Renal cortical epithelial cell (primary cell): ENCODE results near the gene TNNC1. TPM values are rescaled to one million over a fixed set of nuclear protein-coding genes. Genes with fewer than 3 reads are reported as not detected.
A peak's percentile ranks its signal among the peaks of the same experiment; 100 is the strongest.

Experiments used
- DNase-seq: peaks from one replicate; pipeline ENCODE4 v3.0.0-alpha.2; 2011; ENCODE audit warnings: low read depth
- total RNA-seq: library from RNA; depleted of rRNA; stranded (reverse); fragments of >200 nt; gene quantifications from 2 replicates; pipeline ENCODE4 v1.2.3, GENCODE V29; 2014

Gene TNNC1
- total RNA-seq, 1 donor from 2014 or later: 0.30 TPM

DNA sequence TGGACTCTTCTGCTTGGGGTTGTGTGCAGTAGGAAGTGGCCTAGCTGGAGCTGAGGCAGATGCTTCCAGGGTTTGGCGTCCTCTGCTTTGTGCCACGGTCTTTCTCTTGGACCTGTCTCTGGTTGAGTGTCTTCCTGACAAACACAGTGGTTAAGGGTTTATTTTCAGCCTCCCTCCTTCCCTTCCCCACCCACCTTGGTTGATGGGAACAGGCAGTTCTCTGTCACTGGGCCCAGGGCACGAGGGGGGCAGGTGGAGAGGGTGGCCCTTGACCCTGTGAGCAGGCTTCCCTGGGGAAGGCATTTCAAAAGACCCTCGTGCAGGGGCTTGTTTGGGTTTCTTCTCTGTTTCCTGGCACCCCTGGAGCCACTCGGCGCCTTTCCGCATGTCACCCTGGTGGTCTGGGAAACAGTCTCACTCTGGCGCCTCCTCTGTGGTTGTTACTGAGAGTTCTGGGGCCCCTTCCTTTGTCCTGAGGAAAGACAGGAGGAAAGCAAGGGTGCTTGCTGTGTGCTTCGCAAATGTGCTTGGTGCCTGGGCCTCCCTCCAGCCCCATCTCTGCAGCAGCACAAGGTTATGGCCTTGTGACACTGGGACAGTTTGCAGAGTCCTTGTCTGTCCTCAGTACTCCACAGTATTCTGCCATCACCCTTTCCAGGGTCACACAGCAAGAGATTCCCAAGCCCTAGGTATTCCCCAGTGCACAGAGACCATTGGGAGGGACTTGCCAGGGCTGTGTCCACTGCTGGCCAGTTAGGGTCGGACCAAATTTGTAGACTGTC is 31.0 kb upstream of the TNNC1 start:
- no peak for DNase-seq

GRCh38 chr3:52483577-52484381 is 29.9 kb upstream of the TNNC1 start:
- no peak for DNase-seq

DNA sequence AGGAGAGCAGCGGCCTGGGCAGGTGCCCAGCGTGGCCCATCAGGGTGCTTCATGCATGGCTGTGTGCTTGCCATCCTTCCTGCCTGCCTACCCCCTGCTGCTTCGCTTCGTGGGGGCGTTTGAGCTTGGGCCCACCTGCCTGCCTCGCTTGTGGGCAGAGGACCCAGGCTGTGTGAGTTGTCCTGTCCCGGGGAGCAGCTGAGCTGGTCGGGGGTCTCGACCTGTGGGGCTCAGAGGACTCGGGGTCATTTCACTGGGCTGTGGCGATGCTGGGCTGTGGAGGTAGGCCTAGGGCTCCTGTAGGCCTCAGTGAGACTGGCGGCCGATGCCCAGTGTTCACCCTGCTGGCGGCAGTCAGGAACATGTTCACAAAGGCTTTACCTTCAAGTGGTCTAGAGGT is 29.2 kb upstream of the TNNC1 start:
- no peak for DNase-seq

GRCh38 chr3:52481819-52482521 is 28.1 kb upstream of the TNNC1 start:
- no peak for DNase-seq

DNA sequence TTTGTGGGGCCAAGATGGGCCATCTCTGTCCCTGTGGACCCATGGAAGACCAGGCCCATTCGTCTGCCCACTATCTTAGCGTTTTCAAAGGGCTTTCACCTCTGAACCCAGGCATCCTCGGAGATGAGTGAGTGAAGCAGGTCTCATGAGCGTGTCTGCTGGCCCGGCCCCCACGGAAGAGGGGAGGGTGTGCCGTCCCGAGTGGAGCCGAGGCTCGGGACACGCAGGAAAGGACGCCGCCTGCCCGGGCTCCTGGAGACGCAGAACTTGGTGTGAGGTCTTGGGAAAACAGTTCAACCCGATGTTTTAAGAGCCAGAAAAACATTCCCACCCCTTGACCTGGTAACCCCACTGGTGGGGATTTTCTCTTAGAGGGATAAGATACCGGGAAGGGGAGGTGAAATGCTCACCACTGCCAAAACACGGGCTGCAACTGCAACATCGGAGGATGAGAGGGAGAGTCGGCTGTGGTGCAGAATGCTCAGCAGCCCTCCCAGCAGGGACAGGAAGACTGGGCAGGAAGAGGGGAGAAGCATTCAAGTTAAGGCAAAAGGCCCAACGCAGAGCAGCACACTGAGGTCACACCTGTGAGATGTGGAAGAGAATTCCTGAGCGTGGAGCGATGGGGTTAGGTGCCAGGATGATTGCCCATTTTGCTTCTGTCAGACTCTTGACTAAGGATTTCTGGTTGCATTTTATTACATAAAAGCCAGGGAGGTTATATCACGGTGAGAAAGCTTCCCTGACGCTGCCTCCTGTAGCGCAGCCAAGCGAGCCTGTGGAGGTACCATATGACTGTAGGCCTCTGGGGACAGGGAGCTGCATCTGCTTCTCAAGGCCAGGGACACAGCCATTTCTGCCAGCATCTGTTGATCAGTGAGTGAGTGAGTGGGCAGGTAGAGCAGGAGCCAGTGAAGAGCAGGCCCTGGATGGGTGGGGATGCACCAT is 27.2 kb upstream of the TNNC1 start:
- DNase-seq: no peak

DNA sequence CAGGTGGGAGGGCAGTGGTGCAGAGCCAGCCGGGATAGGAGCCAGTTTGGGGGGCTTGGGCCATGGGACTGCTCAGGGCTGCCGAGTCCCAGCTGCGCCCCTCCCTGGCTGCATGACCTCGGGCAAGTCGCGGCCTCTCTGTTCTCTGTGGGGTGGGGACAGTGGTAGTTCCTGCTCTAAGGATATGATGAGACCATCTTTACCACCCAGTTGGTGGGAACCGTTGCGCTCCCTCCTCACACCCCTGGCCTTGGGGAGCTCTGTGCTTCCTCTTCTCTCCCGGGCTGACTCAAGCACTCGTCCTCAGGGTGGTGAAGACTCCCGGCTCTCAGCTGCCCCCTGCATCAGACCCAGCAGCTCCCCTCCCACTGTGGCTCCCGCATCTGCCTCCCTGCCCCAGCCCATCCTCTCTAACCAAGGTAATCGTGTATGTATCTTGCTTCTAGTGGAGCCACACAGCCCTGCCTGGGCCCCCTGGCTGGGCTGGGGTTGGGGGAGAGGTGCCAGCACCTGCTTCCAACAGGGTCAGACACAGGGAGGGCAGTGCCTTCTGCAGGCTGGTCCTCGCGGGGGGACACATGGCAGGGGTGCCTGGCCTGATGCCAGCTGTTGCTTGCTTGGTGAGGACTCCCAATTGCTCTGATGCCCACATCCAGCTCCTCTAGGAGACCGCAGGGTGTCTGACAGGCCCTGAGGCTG is 26.2 kb upstream of the TNNC1 start:
- DNase-seq: no peak

DNA sequence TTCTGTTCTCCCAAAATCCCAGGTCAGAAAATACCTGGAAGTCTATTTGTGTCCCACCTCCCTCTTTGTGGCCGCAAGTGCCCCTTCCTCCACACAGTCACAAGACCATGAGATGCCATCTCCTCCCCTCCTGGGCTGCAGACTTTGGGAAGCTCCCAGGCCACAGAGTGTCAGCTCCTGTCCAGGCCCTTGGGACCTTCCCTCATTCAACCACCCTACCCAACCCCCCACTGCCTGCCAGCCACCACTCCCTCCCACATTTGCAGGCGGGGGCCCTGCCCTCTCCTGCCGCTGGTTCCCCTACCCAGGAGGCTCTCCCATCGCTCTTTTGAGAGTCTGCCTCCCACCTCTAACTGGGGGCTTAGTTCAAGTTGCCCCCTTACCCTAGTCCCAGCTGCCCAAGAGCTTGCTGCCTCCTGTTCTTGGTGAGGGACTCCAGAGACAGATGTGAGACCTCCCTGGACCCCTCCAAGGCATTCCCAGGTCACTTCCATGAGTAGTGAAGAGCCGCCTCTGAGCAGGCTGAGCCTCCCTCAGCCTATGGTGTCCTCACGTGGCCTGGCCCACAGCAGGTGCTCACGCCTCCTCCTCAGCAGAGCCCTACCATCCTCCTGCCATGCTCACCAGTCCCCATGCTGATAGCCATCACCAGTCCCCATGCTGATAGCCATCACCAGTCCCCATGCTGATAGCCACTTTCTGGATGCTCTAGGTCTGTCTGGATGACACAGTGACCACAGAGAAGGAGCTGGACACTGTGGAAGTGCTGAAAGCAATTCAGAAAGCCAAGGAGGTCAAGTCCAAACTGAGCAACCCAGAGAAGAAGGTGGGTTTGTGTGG is 25.4 kb upstream of the TNNC1 start:
- no peak for DNase-seq

DNA sequence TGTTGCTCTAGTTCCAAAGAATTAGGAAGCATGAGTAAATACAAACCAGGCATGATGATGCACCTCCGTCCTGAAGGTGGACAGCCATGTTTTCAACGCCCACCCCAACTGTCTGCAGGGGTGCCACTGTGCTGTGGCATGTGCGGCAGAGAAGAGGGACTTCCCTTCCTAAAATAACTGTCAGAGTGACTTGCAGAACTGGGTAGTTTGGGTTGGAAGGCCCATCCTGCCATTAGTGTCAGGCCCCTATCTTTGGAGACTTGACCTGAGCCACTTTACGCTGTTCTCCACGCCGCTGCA is 23.9 kb upstream of the TNNC1 start:
- DNase-seq: no peak

DNA sequence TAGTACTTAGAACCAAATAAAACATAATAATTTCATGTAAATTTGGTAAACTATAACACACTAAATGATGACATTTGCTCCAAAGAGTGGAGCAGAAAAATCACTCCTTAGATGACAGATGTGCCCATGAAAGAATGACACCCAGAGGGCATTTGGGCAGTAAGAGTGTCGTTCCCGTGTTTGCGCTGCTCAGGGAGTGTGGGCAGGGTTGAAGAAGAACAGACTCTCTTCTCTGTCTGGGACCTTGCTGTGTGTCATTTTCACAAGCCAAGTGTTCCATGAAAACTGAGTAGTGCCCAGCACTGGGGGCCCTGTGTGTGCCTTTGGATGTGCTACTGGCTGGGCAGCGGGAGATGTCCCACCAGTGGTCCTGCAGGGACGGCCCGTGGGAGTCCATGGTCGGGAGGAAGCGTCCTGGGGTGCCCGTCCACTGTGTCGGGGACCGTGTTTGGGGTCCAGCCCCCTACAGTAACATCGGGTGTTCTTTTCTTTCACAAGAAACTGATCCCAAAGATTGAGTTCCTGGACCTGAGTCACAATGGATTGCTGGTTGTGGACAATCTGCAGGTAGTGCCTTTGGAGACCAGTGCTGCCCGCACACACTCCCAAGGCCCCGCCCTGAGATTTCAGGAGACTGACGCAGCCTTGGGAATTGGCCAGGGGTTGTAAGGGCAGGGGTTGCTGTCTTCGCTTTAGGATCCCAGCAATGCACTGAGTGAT is 23.4 kb upstream of the TNNC1 start:
- no peak for DNase-seq

DNA sequence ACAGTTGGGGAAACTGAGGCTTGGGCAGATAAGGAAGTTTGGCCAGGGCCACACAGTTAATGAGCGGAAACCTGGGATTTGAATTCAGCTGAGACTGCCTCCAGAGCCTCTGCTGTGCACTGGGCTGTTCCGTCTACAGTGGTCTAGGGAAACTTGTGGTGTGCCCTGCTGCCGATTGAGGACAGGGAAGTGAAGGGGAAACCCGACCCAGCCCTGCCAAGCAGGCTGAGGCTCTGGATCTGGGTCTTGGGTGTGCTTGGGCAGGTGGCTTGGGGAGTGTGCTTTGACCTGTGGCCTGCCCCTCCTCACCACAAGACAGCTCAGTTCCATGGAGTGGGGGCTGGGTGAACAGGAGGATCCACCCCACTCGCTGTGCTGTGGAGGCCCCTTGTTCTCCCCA is 19.2 kb upstream of the TNNC1 start:
- DNase-seq: no peak

DNA sequence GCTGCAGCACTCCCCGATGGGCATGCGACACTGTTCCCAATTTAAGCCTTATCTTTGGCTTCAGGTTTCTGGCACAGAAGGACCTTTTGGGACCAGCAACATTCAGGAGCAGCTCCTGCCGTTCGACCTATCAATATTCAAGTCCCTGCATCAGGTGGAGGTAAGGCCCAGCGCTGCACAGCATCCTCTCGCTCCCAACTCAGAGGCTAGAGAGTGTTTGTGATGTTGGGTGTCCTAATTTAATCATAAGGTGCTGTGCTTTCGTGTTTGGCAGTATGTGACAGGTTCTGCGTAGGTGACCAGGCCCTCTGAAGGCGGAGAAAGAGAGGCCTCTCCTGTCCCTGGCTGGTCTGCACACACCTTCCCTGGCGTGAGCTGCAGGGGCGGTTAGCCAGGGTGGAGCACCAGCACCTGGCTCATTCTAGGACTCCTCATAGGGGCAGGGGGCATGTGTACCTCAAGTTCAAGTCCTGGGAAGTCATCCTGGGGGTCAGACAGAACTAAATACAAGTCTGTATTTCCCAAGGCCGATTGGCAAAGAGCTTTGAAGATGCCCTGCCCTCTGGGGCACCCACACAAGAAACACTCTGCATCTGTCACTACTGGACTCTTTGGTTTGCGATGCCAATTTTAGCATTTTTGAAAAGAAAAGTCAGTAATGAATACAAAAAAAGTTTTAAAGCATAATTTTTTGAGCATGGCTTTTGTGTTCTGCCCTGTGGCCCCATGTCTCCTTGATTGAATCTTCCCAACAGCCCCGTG is 18.6 kb upstream of the TNNC1 start:
- DNase-seq: no peak

- peak; percentile 40 for DNase-seq
Measured at GRCh38 chr3:52471371-52472238, 17.8 kb upstream of the TNNC1 start.

DNA sequence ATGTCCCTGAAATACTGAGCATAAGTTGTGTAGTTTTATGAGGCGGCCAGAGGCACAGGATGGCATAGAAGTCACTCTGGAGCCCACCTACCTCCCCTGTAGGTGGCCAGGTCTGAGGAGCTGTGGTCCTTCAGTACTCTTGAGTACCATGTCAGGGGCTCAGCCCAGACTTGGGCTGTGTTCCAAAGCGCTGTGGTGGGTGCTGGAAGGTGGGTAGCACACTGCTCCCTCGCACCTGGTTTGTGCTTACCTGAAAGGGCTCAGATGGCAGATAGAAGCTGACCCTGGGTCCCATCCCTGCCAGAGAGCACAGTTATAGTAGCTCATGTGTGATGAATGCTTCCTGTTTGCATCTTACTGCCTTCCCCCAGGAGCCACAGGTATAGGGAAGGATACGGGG is 17.1 kb upstream of the TNNC1 start:
- DNase-seq: no peak

DNA sequence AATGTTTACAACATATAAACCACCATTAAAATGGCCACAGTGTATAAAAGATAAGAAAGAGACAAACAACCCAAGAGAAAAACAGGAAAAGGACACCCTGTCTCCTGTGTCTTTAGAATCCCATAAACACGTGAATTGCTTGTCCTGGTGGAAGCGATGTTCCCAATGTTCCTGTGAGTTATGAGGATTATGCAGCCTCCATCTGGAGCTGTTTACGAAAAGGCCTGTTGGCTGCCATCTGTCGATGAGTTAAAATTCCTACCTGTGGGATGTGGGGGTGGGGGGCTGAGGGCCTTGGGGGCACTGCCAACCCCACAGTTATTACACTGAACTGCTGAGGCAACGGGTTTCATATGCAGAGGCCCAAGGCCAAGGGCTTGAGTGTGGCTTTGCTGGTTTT is 15.2 kb upstream of the TNNC1 start:
- no peak for DNase-seq

DNA sequence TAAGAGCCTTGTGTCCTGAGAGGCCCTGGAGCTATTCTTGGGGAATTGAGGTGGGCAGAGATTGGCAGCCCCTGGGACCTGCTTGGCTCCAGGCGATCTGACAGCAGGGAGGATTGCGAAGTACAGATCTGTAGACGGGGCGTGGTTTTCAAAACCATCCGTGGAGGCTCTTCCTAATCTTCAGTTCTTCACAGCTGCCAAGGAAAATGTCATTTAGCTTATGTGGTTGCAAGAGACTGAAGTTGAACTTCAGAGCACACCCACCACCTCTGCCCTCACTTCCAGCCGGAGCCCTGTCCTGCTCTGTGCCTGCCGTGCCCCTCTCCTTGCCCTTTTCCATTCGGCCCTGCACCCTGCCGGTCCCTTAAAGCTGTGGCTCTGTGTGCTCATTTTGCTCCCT is 14.5 kb upstream of the TNNC1 start:
- no peak for DNase-seq

GRCh38 chr3:52463416-52463815 is 9.6 kb upstream of the TNNC1 start:
- no peak for DNase-seq

GRCh38 chr3:52461874-52462273 is 8.0 kb upstream of the TNNC1 start:
- no peak for DNase-seq
